ENCODE results near the gene CCDC112. TPM values are rescaled to one million over a fixed set of nuclear protein-coding genes. Genes with fewer than 3 reads are reported as not detected.
A peak's percentile ranks its signal among the peaks of the same experiment; 100 is the strongest.

The CCDC112 gene
- polyA plus RNA-seq, 1 donor (not counting 4 experiments of a cell fraction or from before 2014, with no cell fraction given) = 4.0 TPM

DNA sequence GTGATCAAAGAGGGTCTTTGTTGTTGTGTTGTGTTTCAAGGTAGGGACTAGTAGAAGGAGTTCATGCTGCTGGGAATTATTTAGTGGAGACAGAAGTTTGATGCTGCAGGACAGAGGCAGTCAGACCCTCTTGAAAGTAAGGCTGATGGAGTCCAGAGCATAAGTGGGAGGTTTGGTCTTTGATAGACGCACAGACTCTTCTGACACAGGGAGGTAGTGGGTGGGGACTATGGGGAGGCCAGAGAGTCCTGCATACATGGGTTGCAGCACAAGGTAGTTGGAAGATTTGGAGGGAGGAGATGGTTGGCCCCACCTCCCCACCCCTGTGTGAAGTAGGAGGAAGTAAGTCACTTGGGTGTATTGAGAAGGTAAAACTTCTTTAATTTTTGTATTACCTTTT is 2.4 kb upstream of the CCDC112 start:
- Histone ChIP-seq H3K27ac (ENCODE audit: control insufficient read depth, insufficient read depth, low read length) (no peak overlapping the region), H3K4me2 (ENCODE audit: control insufficient read depth, extremely low read depth, insufficient read depth, low read depth, low read length) (no peak overlapping the region), H3K4me3 (ENCODE audit: control insufficient read depth in 2 of 3, extremely low read depth in 1 of 3, insufficient read depth in 2 of 3, low read depth in 1 of 3, low read length in 3 of 3) (no peak overlapping the region), H3K4me1 (ENCODE audit: control insufficient read depth, extremely low read depth, insufficient read depth, low read length) (peaks cover 2% of the 10 kb centered on the region), H3K9me1 (ENCODE audit: control insufficient read depth, extremely low read depth, insufficient read depth, low read length) (no peaks in the 10 kb centered on the region), H3K9me3 (ENCODE audit: control insufficient read depth, low read depth, low read length) (no peaks in the 10 kb centered on the region), H3K36me3 (ENCODE audit: control insufficient read depth in 2 of 2, extremely low read depth in 1 of 2, insufficient read depth in 2 of 2, low read length in 2 of 2) (no peaks in the 10 kb centered on the region), H3K27me3 (ENCODE audit: control insufficient read depth, extremely low read depth, insufficient read depth, low read length) (no peaks in the 10 kb centered on the region), H3K79me2 (ENCODE audit: control insufficient read depth, insufficient read depth, low read length) (peaks cover 6% of the 10 kb centered on the region), H3K9ac (ENCODE audit: control insufficient read depth, extremely low read depth, insufficient read depth, low read length) (no peak overlapping the region), H4K20me1 (ENCODE audit: control insufficient read depth, extremely low read depth, insufficient read depth, low read length) (no peaks in the 10 kb centered on the region), H2AFZ (ENCODE audit: control insufficient read depth, low read length) (no peak overlapping the region)
- FAIRE-seq (no peak), DNase-seq (ENCODE audit: low read depth, low spot score) (no peak)
- dilution Hi-C loops (cut with MboI; ENCODE audit: extremely low pct_ligation_motif_present, low sequenced_read_pairs) = no loop called here
- TF ChIP-seq, protein P1, sequence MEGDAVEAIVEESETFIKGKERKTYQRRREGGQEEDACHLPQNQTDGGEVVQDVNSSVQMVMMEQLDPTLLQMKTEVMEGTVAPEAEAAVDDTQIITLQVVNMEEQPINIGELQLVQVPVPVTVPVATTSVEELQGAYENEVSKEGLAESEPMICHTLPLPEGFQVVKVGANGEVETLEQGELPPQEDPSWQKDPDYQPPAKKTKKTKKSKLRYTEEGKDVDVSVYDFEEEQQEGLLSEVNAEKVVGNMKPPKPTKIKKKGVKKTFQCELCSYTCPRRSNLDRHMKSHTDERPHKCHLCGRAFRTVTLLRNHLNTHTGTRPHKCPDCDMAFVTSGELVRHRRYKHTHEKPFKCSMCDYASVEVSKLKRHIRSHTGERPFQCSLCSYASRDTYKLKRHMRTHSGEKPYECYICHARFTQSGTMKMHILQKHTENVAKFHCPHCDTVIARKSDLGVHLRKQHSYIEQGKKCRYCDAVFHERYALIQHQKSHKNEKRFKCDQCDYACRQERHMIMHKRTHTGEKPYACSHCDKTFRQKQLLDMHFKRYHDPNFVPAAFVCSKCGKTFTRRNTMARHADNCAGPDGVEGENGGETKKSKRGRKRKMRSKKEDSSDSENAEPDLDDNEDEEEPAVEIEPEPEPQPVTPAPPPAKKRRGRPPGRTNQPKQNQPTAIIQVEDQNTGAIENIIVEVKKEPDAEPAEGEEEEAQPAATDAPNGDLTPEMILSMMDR (optimal IDR thresholded peaks at IDR 0.05 in 1 of 3, IDR thresholded peaks at IDR 0.05 in 1 of 3, conservative IDR thresholded peaks at IDR 0.05 in 1 of 3; ENCODE audit: extremely low read depth in 1 of 3, insufficient read depth in 2 of 3, low read length in 3 of 3) = no peak
- TF ChIP-seq EZH2 (IDR thresholded peaks at IDR 0.05; ENCODE audit: low read length) = no peak

DNA sequence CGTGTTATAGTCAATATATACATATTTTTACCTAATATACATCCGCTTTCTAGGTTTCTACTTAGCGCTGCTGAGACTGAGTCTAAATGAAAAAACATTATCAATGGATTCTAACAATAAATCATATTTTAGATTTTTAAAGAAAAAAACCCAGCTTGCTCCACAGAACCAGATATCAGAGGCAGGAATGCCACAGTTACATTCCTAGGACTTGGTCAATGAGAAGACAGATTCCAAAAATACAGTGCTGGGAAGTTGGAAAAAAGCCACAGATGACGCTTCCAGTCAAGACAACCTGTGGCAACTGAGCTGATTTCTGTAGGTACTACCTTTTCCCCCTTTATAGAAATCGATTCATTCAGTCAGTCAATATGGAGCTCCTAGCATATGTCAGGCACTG is 577 bp upstream of the CCDC112 start:
- H4K20me1 ChIP-seq (ENCODE audit: control insufficient read depth, extremely low read depth, insufficient read depth, low read length) = no peaks in the 10 kb centered on the region
- no peak for DNase-seq (ENCODE audit: low read depth, low spot score)
- H3K4me2 ChIP-seq (ENCODE audit: control insufficient read depth, extremely low read depth, insufficient read depth, low read depth, low read length) = peak overlapping the region; percentile 57
- TF ChIP-seq, protein P1 (optimal IDR thresholded peaks at IDR 0.05 in 1 of 3, IDR thresholded peaks at IDR 0.05 in 1 of 3, conservative IDR thresholded peaks at IDR 0.05 in 1 of 3; ENCODE audit: extremely low read depth in 1 of 3, insufficient read depth in 2 of 3, low read length in 3 of 3) = no peak
- no peak for TF ChIP-seq EZH2 (IDR thresholded peaks at IDR 0.05; ENCODE audit: low read length)
- H3K4me3 ChIP-seq (ENCODE audit: control insufficient read depth in 2 of 3, extremely low read depth in 1 of 3, insufficient read depth in 2 of 3, low read depth in 1 of 3, low read length in 3 of 3) = no peak overlapping the region
- H3K9me1 ChIP-seq (ENCODE audit: control insufficient read depth, extremely low read depth, insufficient read depth, low read length) = no peaks in the 10 kb centered on the region
- H3K79me2 ChIP-seq (ENCODE audit: control insufficient read depth, insufficient read depth, low read length) = peaks cover 6% of the 10 kb centered on the region
- H3K27me3 ChIP-seq (ENCODE audit: control insufficient read depth, extremely low read depth, insufficient read depth, low read length) = no peaks in the 10 kb centered on the region
- H2AFZ ChIP-seq (ENCODE audit: control insufficient read depth, low read length) = no peak overlapping the region
- H3K4me1 ChIP-seq (ENCODE audit: control insufficient read depth, extremely low read depth, insufficient read depth, low read length) = peaks cover 2% of the 10 kb centered on the region
- no peak overlapping the region for H3K9ac ChIP-seq (ENCODE audit: control insufficient read depth, extremely low read depth, insufficient read depth, low read length)
- no peak overlapping the region for H3K27ac ChIP-seq (ENCODE audit: control insufficient read depth, insufficient read depth, low read length)
- dilution Hi-C loops (cut with MboI; ENCODE audit: extremely low pct_ligation_motif_present, low sequenced_read_pairs) = no loop called here
- no peaks in the 10 kb centered on the region for H3K9me3 ChIP-seq (ENCODE audit: control insufficient read depth, low read depth, low read length)
- FAIRE-seq = no peak
- no peaks in the 10 kb centered on the region for H3K36me3 ChIP-seq (ENCODE audit: control insufficient read depth in 2 of 2, extremely low read depth in 1 of 2, insufficient read depth in 2 of 2, low read length in 2 of 2)

Data from keratinocyte (primary cell).